Transverse colon (tissue), 3 donors: Measurements from ENCODE around the gene ZBED1.

ENCODE experiments used
- POLR2A ChIP-seq: fragments of 450-650 bp; IDR thresholded peaks from one replicate; pipeline ENCODE4 v1.6.1; 2016; ENCODE audit warnings: antibody characterized with exemption, mild to moderate bottlenecking, moderate library complexity
- TF ChIP-seq, protein P1 (sequence below), 5 experiments: fragments of 200-600 bp in 3 of 5; fragments of 450-650 bp in 2 of 5; sonication (generic) in 3 of 5; IDR thresholded peaks; 1 replicate in 2 of 5; 2 replicates in 3 of 5; pipeline ENCODE4 v1.5.1; 2016 to 2017; ENCODE audit warnings: antibody characterized with exemption in 5 of 5, inconsistent platforms in 3 of 5, mild to moderate bottlenecking in 2 of 5, moderate library complexity in 1 of 5

DNA sequence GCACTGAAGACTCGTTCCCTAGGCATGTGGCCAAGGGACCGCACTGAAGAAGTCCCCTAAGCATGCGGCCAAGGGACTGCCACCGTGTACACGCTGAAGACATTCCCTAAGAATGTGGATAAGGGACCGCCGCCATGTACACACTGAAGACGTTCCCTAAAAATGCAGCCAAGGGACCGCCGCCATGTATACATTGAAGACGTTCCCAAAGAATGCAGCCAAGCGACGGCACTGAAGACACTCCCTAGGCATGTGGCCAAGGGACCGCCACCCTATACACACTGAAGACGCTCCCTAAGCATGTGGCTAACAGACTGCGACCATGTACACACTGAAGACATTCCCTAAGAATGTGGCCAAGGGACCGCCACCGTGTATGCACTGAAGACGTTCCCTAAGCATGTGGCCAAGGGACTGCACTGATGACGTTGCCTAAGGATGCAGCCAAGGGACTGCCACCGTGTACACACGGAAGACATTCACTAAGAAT is 31.5 kb downstream of the ZBED1 start:
- TF ChIP-seq, protein P1, sequence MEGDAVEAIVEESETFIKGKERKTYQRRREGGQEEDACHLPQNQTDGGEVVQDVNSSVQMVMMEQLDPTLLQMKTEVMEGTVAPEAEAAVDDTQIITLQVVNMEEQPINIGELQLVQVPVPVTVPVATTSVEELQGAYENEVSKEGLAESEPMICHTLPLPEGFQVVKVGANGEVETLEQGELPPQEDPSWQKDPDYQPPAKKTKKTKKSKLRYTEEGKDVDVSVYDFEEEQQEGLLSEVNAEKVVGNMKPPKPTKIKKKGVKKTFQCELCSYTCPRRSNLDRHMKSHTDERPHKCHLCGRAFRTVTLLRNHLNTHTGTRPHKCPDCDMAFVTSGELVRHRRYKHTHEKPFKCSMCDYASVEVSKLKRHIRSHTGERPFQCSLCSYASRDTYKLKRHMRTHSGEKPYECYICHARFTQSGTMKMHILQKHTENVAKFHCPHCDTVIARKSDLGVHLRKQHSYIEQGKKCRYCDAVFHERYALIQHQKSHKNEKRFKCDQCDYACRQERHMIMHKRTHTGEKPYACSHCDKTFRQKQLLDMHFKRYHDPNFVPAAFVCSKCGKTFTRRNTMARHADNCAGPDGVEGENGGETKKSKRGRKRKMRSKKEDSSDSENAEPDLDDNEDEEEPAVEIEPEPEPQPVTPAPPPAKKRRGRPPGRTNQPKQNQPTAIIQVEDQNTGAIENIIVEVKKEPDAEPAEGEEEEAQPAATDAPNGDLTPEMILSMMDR (IDR thresholded peaks at IDR 0.05) = no peak
- TF ChIP-seq POLR2A = no peak
